Naive B cell (primary cell): ENCODE results near the gene AKR1C2. TPM values are rescaled to one million over a fixed set of nuclear protein-coding genes. Genes with fewer than 3 reads are reported as not detected.
A peak's percentile ranks its signal among the peaks of the same experiment; 100 is the strongest.
"Not testable (repeated sequence)": the region's sequence is repeated elsewhere in the genome, so short reads cannot be mapped to it uniquely, and the experiment has no call there.

Experiments
- ATAC-seq, 2 donors: fragments of 150-1000 bp; cut with Tn5 transposase; 2 replicates each; pipeline ENCODE4 v1.10.0; 2021; ENCODE audit warnings: low read depth in 2 of 2, mild to moderate bottlenecking in 2 of 2, moderate library complexity in 2 of 2
- DNase-seq: peaks from one replicate; pipeline ENCODE4 v3.0.0; 2022
- H3K27ac Mint-ChIP-seq, 6 donors: one replicate each; pipeline ENCODE4 v1.8.0; 2020 to 2022; ENCODE audit warnings: mild to moderate bottlenecking in 6 of 6, mixed read lengths in 6 of 6, moderate library complexity in 5 of 6, inconsistent platforms in 2 of 6
- H3K27me3 Mint-ChIP-seq, 3 donors: one replicate each; pipeline ENCODE4 v1.8.0; 2021 to 2022; ENCODE audit warnings: mixed read lengths in 3 of 3, mild to moderate bottlenecking in 1 of 3
- H3K36me3 Mint-ChIP-seq, 2 donors: one replicate each; pipeline ENCODE4 v1.8.0; 2020 to 2022; ENCODE audit warnings: mixed read lengths in 2 of 2, inconsistent platforms in 1 of 2, mild to moderate bottlenecking in 1 of 2
- H3K4me1 Mint-ChIP-seq, 3 donors: one replicate each; pipeline ENCODE4 v1.8.0; 2020 to 2022; ENCODE audit warnings: mixed read lengths in 3 of 3, inconsistent platforms in 1 of 3, mild to moderate bottlenecking in 1 of 3, moderate library complexity in 1 of 3
- H3K4me3 Mint-ChIP-seq, 8 donors: one replicate each; pipeline ENCODE4 v1.8.0; 2020 to 2022; ENCODE audit warnings: mild to moderate bottlenecking in 8 of 8, mixed read lengths in 8 of 8, moderate library complexity in 8 of 8, inconsistent platforms in 2 of 8
- H3K9me3 Mint-ChIP-seq, 7 donors: one replicate each; pipeline ENCODE4 v1.8.0; 2020 to 2022; ENCODE audit warnings: mixed read lengths in 7 of 7, mild to moderate bottlenecking in 5 of 7, inconsistent platforms in 2 of 7, moderate library complexity in 1 of 7
- polyA plus RNA-seq, 6 donors: library from polyadenylated mRNA; unstranded; fragments of 300-500 nt; fragmentation: Illumina TruSeq; gene quantifications; one replicate each; pipeline ENCODE4 v1.2.3, GENCODE V29; 2021; ENCODE audit warnings: low read depth in 6 of 6

Gene AKR1C2
- not detected for polyA plus RNA-seq

DNA sequence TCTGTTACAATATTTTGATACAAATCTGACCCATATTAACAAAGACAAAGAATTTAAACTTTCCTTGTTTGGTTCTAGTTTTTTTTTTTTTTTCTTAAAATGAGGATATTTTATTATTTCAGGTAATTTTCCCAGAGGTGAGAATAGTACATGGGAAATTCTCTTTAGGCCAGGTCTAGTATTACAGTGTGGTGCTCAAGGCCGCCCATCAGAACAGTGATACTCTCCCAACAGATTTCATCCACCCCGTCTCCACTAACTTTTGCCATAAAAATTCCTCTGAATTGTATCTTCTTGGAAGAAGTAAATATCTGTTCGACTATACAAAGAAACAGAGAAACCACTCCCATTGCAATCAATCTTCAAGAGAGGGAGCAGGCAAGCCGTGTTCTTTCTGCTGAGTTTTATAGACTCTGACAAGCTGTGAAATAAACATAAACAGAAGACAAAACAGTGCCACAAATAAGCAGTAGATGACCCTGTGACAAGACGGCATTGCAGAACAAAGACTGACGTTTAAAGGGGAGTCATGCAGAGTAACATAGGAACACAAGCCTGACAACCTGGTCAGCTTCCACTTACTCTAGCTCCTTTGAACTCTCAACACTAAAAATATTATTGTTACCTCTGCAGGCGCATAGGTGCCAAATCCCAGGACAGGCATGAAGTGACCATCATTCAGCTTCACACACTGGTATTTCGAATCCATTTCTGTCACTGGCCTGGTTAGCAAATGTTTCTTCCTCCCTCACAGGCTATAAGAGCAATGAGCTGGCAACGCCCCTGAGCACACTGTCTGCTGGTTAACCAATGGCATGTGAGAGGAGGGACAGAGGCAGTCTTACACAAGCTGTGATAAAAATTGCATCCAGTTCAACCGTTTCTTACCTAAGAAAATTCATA is at the start of gene AKR1C2:
Gene AKR1C2 (minus strand): TSS at position 731 of the 903 bp plus-strand sequence. CDS start 22 bp downstream, at position 709.
- not testable (repeated sequence) for H3K9me3 Mint-ChIP-seq, H3K4me3 Mint-ChIP-seq, DNase-seq, H3K27me3 Mint-ChIP-seq, H3K27ac Mint-ChIP-seq, ATAC-seq, H3K4me1 Mint-ChIP-seq, H3K36me3 Mint-ChIP-seq

- not testable (repeated sequence) for H3K4me3 Mint-ChIP-seq, ATAC-seq, H3K27me3 Mint-ChIP-seq, H3K27ac Mint-ChIP-seq, H3K4me1 Mint-ChIP-seq, H3K9me3 Mint-ChIP-seq, DNase-seq, H3K36me3 Mint-ChIP-seq
Observed at GRCh38 chr10:5052951-5053500, 49.4 kb upstream of the AKR1C2 start.

GRCh38 chr10:5047912-5048628 is 44.4 kb upstream of the AKR1C2 start:
- Mint-ChIP-seq H3K4me3 (no peak overlapping the region), H3K4me1 (peaks cover 0 to 6% (median 0%) of the 10 kb centered on the region in 3 donors), H3K9me3 (peaks cover 0 to 8% (median 2%) of the 10 kb centered on the region in 7 donors), H3K27ac (no peak overlapping the region), H3K36me3 (no peaks in the 10 kb centered on the region), H3K27me3 (no peaks in the 10 kb centered on the region)
- ATAC-seq (no peak), DNase-seq (no peak)

DNA sequence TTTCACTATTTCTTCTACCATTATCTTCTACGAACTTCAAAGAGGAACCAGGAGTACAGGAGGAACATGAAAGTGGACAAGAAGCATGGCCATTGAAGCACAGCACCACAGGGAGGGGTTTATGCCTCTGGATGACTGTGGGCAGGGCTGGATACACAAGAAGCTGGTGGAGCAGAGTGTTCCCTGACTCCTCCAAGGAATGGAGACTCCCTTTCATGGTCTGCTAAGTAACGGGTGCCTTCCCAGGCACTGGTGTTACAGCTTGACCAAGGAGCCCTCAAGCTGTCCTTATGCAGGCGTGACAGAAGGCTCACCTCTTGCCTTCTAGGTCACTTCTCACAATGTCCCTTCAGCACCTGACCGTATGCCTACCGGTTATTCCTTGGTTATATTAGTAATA is 43.4 kb upstream of the AKR1C2 start:
- not testable (repeated sequence) for H3K4me3 Mint-ChIP-seq, H3K27me3 Mint-ChIP-seq, H3K9me3 Mint-ChIP-seq, H3K4me1 Mint-ChIP-seq, DNase-seq, H3K36me3 Mint-ChIP-seq, H3K27ac Mint-ChIP-seq, ATAC-seq

GRCh38 chr10:5046410-5046809 is 42.8 kb upstream of the AKR1C2 start:
- no peak overlapping the region for H3K27ac Mint-ChIP-seq
- DNase-seq (no peak), ATAC-seq (no peak)
- H3K4me1 Mint-ChIP-seq = peaks cover 0 to 6% (median 0%) of the 10 kb centered on the region in 3 donors
- peaks cover 0 to 2% (median 0%) of the 10 kb centered on the region in 7 donors for H3K9me3 Mint-ChIP-seq
- H3K4me3 Mint-ChIP-seq = no peak overlapping the region
- no peaks in the 10 kb centered on the region for H3K36me3 Mint-ChIP-seq
- H3K27me3 Mint-ChIP-seq = no peaks in the 10 kb centered on the region

- no peak for ATAC-seq
- no peak for DNase-seq
- H3K4me1 Mint-ChIP-seq = peaks cover 0 to 6% (median 0%) of the 10 kb centered on the region in 3 donors
- no peak overlapping the region for H3K27ac Mint-ChIP-seq
- no peaks in the 10 kb centered on the region for H3K27me3 Mint-ChIP-seq
- H3K4me3 Mint-ChIP-seq = no peak overlapping the region
- peaks cover 0 to 4% (median 0%) of the 10 kb centered on the region in 7 donors for H3K9me3 Mint-ChIP-seq
- no peaks in the 10 kb centered on the region for H3K36me3 Mint-ChIP-seq
Observed at GRCh38 chr10:5045095-5045494, 41.4 kb upstream of the AKR1C2 start.

DNA sequence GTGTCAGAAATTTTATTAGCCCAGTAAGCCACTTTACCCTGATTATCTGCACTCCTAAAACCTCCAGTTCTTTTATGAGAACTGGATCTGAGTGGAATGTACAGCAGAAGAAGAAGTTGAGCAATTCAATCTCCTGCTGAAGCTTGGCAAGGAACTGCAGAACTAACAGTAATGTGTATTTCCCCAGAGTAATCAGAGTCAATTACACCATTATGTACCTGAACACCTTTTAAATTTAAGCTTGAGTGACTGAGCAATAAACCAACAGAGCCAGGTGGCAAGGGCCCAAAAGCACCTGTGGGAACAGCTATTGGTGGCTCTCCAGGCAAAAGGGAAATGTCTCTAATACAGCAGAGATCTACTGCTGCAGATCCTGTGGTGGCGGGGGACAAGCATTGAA is 40.1 kb upstream of the AKR1C2 start:
- no peaks in the 10 kb centered on the region for H3K27me3 Mint-ChIP-seq
- no peak overlapping the region for H3K4me3 Mint-ChIP-seq
- no peaks in the 10 kb centered on the region for H3K36me3 Mint-ChIP-seq
- peaks cover 0 to 4% (median 0%) of the 10 kb centered on the region in 7 donors for H3K9me3 Mint-ChIP-seq
- ATAC-seq (no peak), DNase-seq (no peak)
- peaks cover 0 to 6% (median 0%) of the 10 kb centered on the region in 3 donors for H3K4me1 Mint-ChIP-seq
- H3K27ac Mint-ChIP-seq = no peak overlapping the region

DNA sequence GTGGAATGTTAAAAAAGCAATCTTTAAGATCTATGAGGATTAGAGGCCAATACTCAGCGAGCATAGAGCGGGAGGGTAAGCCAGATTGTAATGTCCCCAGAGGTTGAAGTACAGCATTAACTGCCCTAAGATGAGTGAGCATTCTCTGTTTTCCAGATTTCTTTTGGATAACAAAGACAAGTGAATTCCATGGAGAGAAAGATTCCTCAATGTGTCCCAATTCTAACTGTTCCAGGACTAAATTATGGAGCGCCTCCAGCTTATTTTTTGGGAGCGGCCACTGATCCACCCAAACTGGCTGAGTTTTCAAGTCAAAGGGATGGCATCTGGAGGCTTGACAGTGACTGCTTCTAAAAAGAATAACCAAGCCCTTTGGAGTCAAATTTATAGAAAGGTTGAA is 39.3 kb upstream of the AKR1C2 start:
- no peak for DNase-seq
- H3K27ac Mint-ChIP-seq = peak overlapping the region in 1 of 6 donors; percentile 19

DNA sequence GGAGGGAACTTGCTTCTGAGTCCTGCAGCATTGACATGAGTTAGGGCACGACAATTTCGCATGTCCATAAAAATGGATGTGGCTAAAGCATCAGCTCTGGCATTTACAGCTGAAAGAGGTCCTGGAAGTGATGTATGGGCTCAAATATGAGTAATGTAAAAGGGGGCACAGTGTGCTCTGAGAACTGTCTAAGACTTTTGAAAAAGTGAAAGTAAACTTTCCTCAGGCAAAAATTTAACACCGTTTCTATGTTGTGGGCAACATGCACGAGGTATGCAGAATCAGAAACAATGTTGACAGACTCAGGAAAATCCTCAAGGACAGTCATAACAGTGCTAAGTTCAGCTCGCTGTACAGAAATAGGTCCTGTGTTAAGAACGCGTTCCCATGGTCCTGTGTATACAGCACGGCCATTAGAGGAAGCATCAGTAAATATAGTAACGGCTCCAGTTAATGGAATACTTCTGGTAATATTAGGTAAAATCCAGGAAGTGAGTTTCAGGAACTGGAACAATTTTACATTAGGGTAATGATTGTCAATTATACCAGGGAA is 37.9 kb upstream of the AKR1C2 start:
- H3K27me3 Mint-ChIP-seq = peaks cover 0 to 5% (median 0%) of the 10 kb centered on the region in 3 donors

More for the DNA sequence above, 39.3 kb upstream of the AKR1C2 start:
- no peaks in the 10 kb centered on the region for H3K27me3 Mint-ChIP-seq
- H3K4me3 Mint-ChIP-seq = no peak overlapping the region
- no peaks in the 10 kb centered on the region for H3K36me3 Mint-ChIP-seq
- no peak for ATAC-seq
- peaks cover 0 to 4% (median 0%) of the 10 kb centered on the region in 7 donors for H3K9me3 Mint-ChIP-seq
- H3K4me1 Mint-ChIP-seq = peaks cover 0 to 6% (median 0%) of the 10 kb centered on the region in 3 donors

GRCh38 chr10:5040781-5041470 is 37.3 kb upstream of the AKR1C2 start:
- no peak for ATAC-seq
- no peaks in the 10 kb centered on the region for H3K36me3 Mint-ChIP-seq
- DNase-seq = no peak
- H3K27ac Mint-ChIP-seq = no peak overlapping the region
- H3K4me3 Mint-ChIP-seq = peak overlapping the region in 1 of 8 donors; percentile 60
- H3K9me3 Mint-ChIP-seq = peaks cover 0 to 7% (median 2%) of the 10 kb centered on the region in 7 donors
- H3K4me1 Mint-ChIP-seq = no peaks in the 10 kb centered on the region
- H3K27me3 Mint-ChIP-seq = peaks cover 0 to 5% (median 0%) of the 10 kb centered on the region in 3 donors

More for the DNA sequence above, 37.9 kb upstream of the AKR1C2 start:
- Mint-ChIP-seq H3K27ac (no peak overlapping the region), H3K36me3 (no peaks in the 10 kb centered on the region), H3K4me3 (no peak overlapping the region), H3K4me1 (peaks cover 0 to 3% (median 0%) of the 10 kb centered on the region in 3 donors), H3K9me3 (peaks cover 0 to 7% (median 0%) of the 10 kb centered on the region in 7 donors)
- ATAC-seq (no peak), DNase-seq (no peak)

GRCh38 chr10:5040010-5040673 is 36.5 kb upstream of the AKR1C2 start:
- no peak overlapping the region for H3K4me3 Mint-ChIP-seq
- H3K4me1 Mint-ChIP-seq = no peaks in the 10 kb centered on the region
- H3K27ac Mint-ChIP-seq = no peak overlapping the region
- DNase-seq (no peak), ATAC-seq (no peak)
- H3K27me3 Mint-ChIP-seq = peaks cover 0 to 5% (median 0%) of the 10 kb centered on the region in 3 donors
- peaks cover 3 to 14% (median 8%) of the 10 kb centered on the region in 7 donors for H3K9me3 Mint-ChIP-seq
- peaks cover 0 to 3% of the 10 kb centered on the region in 2 donors for H3K36me3 Mint-ChIP-seq

DNA sequence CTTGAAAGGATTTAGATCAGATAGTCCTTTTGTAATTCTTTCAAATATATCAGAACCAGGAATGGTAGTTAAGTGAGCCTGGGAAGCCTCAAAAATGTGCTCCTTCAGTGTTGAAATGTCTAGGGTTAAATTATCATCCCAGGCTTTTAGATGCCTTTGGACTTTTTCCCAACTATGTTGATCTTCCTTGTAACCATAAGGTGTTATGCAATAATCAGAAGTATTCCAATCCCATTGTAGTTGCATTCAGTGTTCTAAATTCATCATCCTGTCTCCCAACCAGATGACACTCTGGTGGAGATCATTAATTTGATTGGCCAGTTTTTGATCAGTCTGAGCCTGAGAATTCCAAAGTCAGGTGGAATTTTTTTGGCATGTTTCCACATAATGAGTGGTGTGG is 35.1 kb upstream of the AKR1C2 start:
- DNase-seq (no peak), ATAC-seq (no peak)
- Mint-ChIP-seq H3K4me3 (no peak overlapping the region), H3K4me1 (no peaks in the 10 kb centered on the region), H3K27me3 (peaks cover 0 to 5% (median 4%) of the 10 kb centered on the region in 3 donors), H3K9me3 (peaks cover 9 to 24% (median 14%) of the 10 kb centered on the region in 7 donors), H3K36me3 (peaks cover 8 to 10% of the 10 kb centered on the region in 2 donors), H3K27ac (no peak overlapping the region)
